GM12891 (cell line): ENCODE measurements around the gene MED13L.

Source experiments
- DNase-seq: peaks from one replicate; pipeline ENCODE4 v3.0.0; 2011; ENCODE audit warnings: low spot score; ENCODE audit not compliant: insufficient read length
- FAIRE-seq: peaks from 2 replicates; lab custom pipeline; 2011; peaks lifted over from hg19 to GRCh38; lab: Jason Lieb, UNC
- PAX5 ChIP-seq: IDR thresholded peaks from 2 replicates; pipeline ENCODE4 v1.6.1; 2011; ENCODE audit warnings: low read length, moderate library complexity, mild to moderate bottlenecking; ENCODE audit not compliant: insufficient read depth, severe bottlenecking
- POLR2A ChIP-seq: IDR thresholded peaks from 2 replicates; pipeline ENCODE4 v1.6.1; 2011; ENCODE audit warnings: low read depth, low read length, control low read depth
- POLR2AphosphoS5 ChIP-seq: IDR thresholded peaks from 2 replicates; pipeline ENCODE4 v1.6.1; 2011; ENCODE audit warnings: low read depth, low read length, control low read depth
- POU2F2 ChIP-seq: IDR thresholded peaks from 2 replicates; pipeline ENCODE4 v1.6.1; 2011; ENCODE audit warnings: low read depth, mild to moderate bottlenecking, control low read depth, low read length, moderate library complexity
- SPI1 ChIP-seq: IDR thresholded peaks from 2 replicates; pipeline ENCODE4 v1.6.1; 2011; ENCODE audit warnings: low read depth, low read length, control low read depth
- TAF1 ChIP-seq: IDR thresholded peaks from 2 replicates; pipeline ENCODE4 v1.6.1; 2011; ENCODE audit warnings: low read depth, low read length, control low read depth

Gene MED13L

DNA sequence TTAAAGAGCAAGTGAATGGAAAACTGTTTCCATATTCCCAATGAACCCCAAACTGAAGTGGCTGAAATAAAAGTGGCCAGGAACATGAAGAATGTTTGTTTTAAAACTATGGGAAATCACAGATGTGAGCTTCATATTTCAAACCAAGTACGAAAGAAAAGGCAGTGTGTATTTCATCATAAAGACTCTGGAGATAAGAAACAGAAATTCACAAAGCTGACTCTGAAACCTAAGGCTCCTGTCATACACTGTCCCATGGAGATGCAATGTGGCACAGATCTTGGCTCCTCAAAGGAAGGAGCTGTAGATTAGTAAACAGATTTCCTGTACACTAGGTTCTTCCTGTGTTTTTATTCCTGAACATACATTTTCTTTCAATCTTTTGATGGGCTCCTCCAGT, 304.4 kb downstream of the MED13L start:
- FAIRE-seq, result no peak
- no peak for TF ChIP-seq PAX5
- no peak for TF ChIP-seq POU2F2
- no peak for TF ChIP-seq TAF1
- TF ChIP-seq POLR2A, result no peak
- no peak for TF ChIP-seq POLR2AphosphoS5
- no peak for TF ChIP-seq SPI1
- no peak for DNase-seq

GRCh38 chr12:115972241-115972640, 305.3 kb downstream of the MED13L start:
- FAIRE-seq, result no peak
- TF ChIP-seq PAX5, result no peak
- TF ChIP-seq POU2F2, result no peak
- TF ChIP-seq TAF1, result no peak
- TF ChIP-seq POLR2A, result no peak
- TF ChIP-seq SPI1, result no peak
- no peak for DNase-seq

DNA sequence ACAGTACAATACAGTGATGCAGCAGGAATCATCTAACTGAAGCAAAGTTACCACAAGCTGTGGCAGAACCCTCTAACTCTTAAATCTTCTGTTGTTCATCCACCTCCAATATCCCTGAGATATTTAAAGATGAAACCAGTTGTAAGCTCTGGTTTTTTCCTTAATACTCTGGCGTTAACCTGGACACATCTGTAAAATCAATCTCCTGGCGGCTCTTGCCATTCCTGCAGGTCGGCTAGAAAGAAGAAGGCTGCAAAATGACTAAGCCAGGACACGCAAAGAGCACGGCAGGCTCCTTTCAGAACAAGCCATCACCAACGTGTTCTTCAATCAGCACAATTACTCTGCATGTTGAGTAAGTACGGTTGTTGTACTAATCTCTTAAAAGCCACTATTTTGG, 309.3 kb downstream of the MED13L start:
- FAIRE-seq, result no peak
- TF ChIP-seq POU2F2 (no peak), PAX5 (no peak), POLR2AphosphoS5 (no peak), POLR2A (no peak), SPI1 (no peak), TAF1 (no peak)
- no peak for DNase-seq

- TF ChIP-seq TAF1, result no peak
- TF ChIP-seq POLR2AphosphoS5, result no peak
- TF ChIP-seq PAX5, result no peak
- no peak for TF ChIP-seq SPI1
- no peak for TF ChIP-seq POU2F2
- TF ChIP-seq POLR2A, result no peak
- DNase-seq, result no peak
- no peak for FAIRE-seq
Measured at GRCh38 chr12:115966376-115966775, 311.1 kb downstream of the MED13L start.

- FAIRE-seq, result no peak
- TF ChIP-seq SPI1, result no peak
- no peak for TF ChIP-seq POLR2A
- no peak for TF ChIP-seq TAF1
- TF ChIP-seq PAX5, result no peak
- no peak for TF ChIP-seq POLR2AphosphoS5
- TF ChIP-seq POU2F2, result no peak
- no peak for DNase-seq
Measured at GRCh38 chr12:115964626-115965025, 312.9 kb downstream of the MED13L start.

GRCh38 chr12:115964214-115964613, 313.3 kb downstream of the MED13L start:
- FAIRE-seq (no peak), DNase-seq (no peak)
- no peak for TF ChIP-seq POLR2A
- no peak for TF ChIP-seq SPI1
- TF ChIP-seq POU2F2, result no peak
- TF ChIP-seq PAX5, result no peak
- TF ChIP-seq POLR2AphosphoS5, result no peak
- TF ChIP-seq TAF1, result no peak

GRCh38 chr12:115962216-115962615, 315.3 kb downstream of the MED13L start:
- no peak for DNase-seq
- no peak for TF ChIP-seq POU2F2
- no peak for TF ChIP-seq SPI1
- TF ChIP-seq POLR2A, result no peak
- TF ChIP-seq TAF1, result no peak
- no peak for TF ChIP-seq PAX5
- no peak for TF ChIP-seq POLR2AphosphoS5
- no peak for FAIRE-seq

- DNase-seq (no peak), FAIRE-seq (no peak)
- TF ChIP-seq POLR2AphosphoS5, result no peak
- no peak for TF ChIP-seq POU2F2
- no peak for TF ChIP-seq SPI1
- TF ChIP-seq POLR2A, result no peak
- TF ChIP-seq PAX5, result no peak
- TF ChIP-seq TAF1, result no peak
Measured at GRCh38 chr12:115960868-115961802, 316.4 kb downstream of the MED13L start.

GRCh38 chr12:115957686-115958290, 319.7 kb downstream of the MED13L start:
- no peak for DNase-seq
- FAIRE-seq, result no peak
- TF ChIP-seq SPI1, result no peak
- TF ChIP-seq PAX5, result no peak
- TF ChIP-seq POU2F2, result no peak
- TF ChIP-seq POLR2AphosphoS5, result no peak
- no peak for TF ChIP-seq POLR2A
